Activated CD4-positive, CD25-positive, alpha-beta regulatory T cell (primary cell): ENCODE data around the gene RNU1-4.
A peak's percentile ranks its signal among the peaks of the same experiment; 100 is the strongest.
"Not testable (repeated sequence)": the region's sequence is repeated elsewhere in the genome, so short reads cannot be mapped to it uniquely, and the experiment has no call there.

Source experiments
- DNase-seq, 4 experiments: peaks; one replicate each; lab custom pipeline; 2025; lab: John Stamatoyannopoulos, UW

RNU1-4 gene

DNA sequence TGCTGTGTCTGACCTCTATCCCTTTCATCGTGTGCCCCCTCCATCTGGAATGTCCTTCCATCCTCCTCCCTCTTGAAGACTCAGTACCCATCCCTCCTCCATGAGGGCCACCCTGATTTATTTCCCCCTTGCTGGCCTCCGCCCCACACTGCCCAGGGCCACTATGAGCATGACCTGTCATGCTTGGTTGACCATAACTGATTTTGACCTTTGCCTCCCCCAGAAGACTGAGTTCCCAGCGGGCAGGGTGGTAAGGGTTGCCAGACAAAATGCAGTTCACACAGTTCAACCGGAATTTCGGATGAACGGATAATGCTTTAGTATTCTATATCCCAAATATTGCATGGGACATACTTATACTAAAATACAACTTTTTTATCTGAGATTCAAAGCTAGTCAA is 31.6 kb upstream of the RNU1-4 start:
- DNase-seq, result not testable (repeated sequence)

DNA sequence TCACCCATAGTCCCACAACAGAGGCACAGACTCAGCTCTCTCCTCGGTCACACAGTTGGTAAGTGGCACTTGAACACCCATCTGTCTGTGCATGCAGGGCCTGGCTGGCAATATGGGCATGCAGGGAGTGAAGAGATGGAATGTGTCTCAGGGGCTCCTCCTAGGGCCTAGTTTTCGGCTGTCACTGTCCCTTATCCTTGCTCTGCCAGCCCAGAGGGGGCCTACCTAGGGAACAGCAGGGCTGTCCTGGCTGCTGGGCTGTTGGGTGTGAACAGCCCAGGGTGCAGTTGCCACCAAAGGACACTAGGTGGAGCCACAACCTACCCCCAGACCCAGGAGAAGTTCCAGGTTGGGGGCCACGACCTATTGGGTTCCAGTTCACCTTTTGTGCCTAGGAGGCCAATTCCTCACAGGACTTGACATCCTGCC is 30.6 kb upstream of the RNU1-4 start:
- not testable (repeated sequence) for DNase-seq

DNA sequence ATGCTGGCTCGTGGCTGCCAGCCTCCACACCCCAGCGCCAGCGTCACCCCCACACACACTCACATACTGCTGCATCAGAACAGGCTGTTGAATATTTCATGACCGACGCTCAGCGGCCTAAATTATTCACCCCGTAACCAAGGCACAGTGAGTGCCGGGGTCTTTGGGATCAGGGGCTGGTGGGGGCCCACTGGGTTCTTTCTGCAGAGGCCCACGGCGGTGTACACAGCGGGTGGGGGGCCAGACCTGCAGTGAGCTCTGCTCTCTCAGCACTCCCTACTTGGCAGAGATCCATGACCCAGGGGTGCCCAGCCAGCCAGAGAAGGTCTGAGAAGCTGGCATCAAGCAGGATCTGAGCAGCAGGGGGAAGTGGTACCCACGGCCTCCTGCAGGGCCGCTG is 29.7 kb upstream of the RNU1-4 start:
- not testable (repeated sequence) for DNase-seq

DNA sequence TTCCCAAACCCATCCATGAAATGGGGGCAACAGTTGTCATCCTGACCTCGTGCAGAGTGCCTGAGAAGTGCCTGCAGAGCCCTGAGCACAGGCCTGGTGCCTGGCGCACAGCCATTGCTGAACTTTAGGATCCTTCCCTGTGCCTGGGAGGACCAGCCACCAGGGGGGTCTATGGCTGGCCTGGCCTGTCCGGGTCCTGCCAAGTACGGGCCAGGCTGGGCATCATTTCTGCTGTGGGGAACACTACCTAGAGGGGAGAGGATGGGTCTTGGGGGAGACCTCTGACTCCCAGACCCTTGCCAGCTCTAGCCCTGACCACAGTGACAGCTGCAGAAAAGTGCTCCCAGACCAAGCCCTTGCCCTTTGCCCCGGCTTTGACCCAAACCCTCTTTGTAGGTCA is 28.2 kb upstream of the RNU1-4 start:
- not testable (repeated sequence) for DNase-seq

DNA sequence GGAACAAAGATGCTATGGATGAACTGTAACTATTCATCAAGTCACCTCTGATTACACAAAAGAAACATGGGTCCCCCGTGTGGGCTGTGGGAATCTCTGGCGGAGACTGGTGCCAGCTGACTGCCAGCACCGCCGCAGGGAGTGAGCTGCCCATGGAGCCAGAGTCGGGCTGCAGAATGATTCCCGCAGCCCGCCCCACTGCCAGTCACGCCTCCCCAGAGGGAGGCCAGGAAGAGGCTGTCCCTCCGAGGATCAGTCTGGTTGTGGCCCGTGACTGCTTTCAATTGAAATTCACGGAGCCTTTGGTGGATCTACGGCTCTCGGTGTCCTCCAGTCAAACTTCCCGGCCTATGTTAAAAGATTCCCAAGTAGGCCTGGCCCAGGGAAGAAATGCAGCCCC is 27.7 kb upstream of the RNU1-4 start:
- not testable (repeated sequence) for DNase-seq

DNA sequence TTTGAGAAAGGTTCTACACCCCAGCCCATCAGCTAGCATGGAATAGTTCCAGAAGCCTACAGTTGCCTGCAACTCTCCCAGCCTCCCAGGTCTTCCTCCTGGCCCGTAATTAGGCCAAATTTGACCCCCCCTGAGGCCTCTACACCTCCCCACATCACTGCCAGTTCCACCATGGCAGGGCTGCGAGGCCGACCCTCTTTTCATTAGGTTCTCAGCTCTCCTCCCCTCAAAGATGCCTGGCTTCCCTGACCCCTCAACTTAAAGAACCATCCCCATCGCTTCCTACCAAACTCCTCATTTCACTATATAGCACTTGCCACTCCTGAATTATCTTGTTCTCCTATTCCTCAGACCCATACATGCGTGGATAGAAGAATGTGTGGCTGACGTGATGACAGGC is 27.3 kb upstream of the RNU1-4 start:
- DNase-seq, result not testable (repeated sequence)

DNA sequence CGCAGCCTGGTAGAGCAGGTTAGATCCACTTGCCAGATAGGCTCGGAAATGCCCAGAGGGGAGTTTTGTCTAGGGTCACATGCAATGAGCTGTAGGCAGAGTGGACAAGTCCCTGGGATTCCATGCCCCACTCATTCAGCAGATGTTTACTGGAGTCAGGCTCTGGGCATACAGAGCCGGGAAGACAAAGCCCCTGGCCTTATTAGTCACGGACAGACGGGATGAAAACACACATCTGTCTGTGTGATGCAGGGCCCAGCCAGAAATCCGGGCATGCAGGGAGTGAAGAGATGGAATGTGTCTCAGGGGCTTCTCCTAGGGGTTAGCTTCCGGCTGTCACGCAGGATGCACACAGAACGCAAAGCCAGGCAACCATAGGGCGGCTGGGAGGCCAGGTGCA is 26.8 kb upstream of the RNU1-4 start:
- DNase-seq, result not testable (repeated sequence)

DNA sequence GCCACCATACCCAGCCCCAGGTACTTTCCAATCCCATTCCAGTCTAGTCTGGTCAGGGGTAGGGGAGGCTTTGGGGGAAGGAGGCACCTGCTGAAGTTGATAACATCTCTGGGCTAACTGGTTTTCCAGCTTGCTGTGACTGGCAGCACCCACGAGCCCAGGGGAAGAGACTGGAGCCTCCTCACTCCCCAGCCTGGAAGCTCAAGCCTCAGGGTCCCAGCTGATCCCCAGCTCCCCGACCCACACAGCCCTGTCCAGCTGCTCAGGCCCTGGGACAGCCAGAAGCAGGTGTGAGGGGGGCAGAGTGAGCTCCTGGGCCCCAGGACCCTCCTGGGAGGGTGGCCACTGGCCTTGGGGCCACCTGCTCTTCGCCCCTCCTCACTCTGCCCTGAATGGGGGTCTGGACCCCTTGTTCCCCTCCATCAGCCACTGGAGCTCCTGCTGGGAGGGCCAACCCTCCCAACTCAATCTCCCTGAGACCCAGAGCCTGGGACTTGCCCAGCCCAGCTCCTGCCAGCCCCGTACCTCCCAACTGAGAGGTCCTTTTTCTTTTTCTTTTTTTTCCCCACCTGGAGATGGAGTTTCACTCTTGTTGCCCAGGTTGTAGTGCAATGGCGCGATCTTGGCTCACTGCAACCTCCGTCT is 23.5 kb upstream of the RNU1-4 start:
- DNase-seq, result no peak

DNA sequence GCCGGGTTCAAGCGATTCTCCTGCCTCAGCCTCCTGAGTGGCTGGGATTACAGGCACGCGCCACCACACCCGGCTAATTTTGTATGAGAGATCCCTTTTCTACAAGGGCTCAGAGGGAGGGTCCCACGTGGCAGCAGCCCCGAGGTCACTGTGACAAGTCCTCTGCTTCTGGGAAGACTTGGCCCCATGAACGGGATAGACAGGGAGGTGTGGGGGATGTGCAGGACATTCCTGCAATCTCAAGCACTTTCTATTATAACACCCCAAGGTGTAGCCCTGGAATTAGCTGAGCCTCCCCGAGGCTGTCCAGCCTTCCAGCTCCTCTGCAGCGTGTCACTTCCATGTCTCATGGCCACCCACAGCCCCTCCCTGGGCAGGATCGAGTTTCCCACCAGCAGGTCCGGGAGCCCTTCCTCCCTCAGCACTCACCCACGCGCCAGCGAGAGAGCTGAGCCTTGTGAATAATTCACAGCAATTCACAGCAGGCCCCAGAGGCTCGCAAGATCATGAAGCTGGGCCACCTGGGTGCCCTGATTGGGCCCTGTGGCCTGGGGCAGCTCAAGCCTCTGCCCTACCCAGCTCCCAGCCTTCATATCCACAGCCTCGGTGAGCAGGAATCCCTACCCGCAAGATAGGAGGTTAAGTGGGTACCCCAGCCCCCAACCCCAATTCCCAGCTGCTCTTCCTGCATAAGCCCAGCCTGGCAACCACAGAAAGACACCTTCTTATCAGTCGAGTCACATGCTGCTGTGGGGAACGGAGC is 22.8 kb upstream of the RNU1-4 start:
- DNase-seq, result no peak

DNA sequence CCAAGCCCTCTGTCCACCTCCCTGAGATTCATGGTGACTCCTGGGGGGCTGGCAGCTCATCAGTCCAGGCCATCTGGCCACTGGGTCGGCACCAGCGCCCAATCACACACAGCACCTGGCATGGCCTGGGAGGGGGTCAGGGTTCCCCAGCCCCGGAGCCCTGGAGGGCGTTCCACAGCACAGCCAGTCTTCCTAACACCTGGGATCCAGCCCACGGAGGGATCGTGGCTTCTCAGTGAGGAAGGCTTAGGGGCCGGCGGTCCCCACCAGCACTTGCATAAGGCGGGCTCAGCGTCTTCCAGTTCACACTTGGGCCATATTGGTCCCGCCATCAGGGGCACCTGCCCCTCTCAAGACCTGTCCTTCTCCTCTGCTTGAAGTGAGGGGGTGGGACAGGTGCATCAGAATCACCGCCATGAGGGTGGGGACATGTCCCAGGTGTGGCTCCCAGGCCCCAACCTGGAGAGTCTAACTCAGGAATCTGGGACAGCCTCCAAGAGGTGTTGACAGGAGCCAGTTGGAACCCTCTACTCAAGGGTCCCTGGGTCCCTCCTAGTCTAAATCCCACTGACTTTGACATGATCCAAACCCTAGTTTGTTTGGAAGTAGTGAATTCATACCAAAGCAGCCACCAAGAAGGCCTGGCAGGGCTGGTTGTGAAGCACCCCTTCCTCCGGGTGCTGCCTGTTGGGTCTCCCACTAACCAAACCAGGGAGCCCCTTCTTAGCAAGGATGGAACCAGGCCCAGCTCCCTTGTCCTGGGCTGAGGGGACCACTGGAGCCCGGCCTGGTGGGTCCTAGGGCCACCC is 22.0 kb upstream of the RNU1-4 start:
- not testable (repeated sequence) for DNase-seq

DNA sequence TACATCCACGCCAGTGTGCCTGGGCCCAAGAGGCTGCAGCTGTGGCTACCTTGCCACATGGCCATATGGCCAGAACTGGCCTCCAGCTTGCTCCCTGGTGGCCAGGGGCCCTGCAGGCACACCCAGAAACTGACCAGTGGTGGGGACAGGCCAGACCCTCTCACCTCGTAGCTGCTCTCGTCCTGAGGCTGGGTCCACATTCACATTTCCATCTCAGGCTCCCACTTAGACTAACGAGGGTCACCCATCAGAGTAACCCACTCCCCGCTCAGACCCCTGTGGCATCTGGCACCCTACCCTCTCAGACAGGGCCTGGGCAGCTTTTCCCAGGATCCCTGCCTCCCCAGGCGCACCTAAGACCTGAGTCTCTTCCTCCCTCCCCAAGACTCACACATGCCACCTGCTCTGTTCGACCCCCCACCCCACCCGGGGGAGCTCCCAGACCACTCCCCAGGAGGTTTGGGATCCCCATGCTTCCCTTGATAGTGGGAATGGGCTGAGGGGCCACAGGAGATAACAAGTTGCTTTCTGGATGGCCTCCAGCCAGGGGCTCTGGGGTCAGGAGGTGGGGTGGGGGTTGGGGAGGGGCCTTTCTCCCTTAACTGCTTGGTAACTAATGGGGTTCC is 21.3 kb upstream of the RNU1-4 start:
- DNase-seq, result no peak

DNA sequence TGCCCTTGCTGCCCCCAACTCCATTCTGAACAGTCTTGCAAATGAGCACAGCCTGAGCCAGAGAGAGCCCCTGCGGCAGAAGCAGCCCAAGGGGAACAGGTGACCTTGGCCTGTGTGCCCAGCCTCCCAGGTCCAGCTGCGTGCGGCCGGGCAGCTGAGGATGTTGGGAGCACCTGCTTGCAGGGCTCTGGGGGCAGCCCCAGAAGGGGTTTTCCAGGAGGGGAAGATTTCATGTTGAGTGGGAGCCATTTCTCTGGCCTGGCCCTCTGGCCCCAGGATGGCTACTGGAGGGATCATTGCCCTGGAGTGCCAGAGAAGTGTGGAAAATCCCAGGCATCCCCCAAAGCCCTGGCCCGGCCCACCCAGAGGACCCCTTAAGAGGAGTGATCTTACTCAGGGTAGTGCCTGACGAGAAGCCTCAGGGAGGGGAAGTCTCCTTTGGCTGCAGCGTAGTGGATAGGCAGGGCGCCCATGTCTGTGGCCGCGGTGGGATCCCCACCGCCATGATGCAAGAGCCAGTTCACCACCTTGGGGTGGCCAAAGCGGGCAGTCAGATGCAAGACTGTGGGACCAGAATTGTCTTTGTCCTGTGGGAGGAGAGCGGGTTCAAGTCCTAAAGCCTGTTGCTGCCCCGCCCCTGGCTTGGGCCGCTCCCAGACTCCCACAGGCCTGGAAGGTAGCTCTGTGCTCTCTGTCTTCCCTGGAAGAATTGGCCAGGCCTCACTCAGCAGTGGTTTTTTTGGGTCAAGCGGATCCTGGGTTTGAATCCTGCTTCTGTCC is 20.6 kb upstream of the RNU1-4 start:
- no peak for DNase-seq

DNA sequence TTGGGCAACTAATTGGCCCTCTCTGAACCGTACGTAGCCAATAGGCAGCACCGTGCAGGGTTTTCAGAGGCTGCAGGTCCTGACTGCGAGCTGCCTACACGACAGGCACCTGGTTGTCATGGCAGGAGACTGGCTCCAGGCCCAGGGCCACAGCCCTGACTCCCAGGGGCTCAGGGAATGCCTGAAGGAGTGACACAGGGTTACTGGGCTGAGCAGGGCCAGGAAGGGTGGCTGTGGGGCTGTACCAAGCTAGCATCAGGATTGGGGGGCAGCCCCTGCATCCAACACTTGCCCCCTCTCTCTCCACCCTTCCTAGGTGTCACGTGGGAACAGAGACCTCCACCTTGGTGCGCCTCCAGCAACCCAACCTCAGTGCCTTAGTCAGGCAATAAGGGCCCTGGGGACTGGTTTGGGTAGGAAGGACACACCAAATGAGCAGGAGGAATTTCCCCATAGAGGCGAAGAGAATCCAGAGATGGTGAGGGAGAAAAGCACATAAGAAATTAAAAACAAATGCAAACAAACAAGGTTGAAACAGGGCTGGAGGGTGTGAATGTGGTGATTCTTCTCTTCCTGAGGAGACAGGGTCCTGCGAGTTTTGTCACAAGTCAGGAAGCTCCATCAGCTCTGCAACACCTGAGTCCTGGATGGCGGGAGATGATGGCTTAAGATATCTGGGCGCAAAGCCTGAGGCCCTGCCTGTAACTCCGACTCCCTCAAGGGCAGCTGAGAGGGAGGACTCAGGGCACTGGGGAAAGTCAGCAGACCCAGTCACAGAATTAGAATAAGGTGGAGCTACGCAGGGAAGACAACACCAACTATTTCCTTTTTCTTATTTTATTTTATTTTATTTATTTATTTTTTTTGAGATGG is 19.7 kb upstream of the RNU1-4 start:
- no peak for DNase-seq

DNA sequence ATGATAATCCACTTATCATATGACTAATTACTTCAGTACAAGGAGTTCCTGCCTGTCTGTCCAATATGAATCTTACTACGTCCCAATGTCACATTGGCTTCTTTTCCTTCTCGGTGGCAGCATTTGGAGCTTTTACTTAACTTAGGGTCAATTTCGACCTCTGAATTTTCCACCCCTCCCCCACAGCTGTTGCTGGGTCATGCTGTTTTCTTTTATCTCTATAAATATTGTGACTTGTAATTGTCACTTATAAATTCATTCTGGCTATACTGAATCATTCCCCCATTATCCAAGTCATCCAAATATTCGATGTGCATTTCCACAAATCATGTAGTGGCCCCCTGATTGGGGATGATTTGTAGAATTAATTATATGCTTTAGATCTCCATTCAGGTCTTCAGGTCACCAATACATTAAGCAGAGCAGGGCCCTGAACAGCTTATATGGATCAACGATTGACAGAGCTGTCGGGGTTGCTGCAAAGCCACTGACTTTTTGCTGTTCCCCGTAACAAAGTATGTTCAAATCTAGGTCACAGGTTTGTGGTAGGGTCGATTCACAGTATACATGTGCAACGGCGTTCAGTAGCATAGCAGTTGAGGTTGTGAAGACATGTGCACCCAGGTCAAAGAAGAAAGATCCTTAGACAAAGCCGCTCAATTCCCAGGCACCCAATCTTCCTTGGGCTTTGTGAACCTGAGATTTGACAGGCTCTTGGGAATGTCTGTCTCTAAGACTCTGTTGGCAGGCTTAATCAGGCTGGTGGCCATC is 18.3 kb upstream of the RNU1-4 start:
- DNase-seq, result no peak

DNA sequence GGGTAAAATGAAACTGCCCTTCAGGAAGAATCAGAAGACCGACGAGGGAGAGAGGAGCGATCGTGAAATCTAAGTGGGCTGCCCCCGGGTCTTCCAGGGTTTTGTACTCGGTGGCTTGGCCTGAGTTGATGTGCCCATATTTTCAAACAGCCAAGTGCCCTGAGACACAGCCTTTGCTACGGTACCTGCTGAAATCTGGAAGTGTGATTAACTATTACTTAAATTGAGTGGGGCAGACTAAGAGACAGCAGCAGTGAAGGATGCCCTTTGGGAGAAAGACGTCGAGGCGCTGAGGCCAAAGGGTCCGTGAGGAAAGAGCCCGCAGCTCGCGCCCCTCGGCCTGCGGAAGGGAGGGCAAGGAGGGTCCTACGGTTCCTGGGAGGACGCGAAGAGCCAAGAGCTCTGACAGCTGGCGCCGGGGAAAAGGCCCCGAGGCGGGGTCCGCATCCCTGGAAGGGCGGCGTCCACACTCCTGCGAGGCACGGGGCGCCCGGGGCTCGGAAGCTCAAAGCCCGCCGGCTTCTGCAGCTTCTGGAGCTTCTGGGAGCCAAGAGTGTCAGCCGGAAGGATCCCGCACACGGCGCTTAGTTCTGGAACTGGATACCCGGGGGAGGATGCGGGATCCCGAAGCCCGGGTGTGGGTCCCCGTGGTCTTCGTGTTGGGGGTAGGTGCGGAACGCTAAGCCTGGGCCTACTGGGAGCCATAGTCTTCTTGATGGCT is 15.4 kb upstream of the RNU1-4 start:
- no peak for DNase-seq

DNA sequence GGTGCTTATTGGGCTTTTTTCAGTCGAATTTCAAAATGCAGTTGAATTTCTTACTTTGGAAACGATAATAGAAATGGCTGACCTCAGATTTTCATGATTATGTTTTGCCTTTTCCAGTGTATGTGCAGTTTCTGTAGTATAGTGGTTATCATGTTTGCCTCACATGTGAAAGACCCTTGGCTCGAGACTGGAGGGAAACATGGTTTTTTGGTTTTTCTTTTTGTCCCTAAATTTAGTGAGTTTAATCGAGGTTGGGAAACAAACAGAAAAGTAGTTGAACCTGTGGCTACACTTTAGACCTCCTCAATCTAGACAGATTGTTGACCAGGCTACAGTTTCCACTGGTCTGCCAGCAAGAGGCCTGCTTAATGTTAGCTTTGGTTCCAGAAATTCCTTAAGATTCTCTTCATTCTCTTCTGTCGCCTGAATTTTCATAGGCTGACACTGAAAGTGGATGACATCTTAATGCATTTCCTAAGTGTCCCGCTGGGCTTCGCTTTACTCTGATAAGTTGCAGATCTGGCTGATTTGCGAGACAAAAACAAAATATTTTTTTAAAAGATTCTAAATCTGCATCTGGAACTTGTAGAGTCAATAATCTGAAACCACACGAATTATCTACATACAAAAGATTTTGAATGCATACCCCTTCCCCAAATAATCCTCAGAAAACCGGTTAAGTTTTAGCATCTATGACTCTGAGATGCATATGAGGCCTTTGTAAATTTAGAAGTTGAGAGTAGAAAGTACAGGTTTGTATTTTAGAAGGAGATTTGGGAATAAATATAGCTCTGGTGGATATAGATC is 14.7 kb upstream of the RNU1-4 start:
- not testable (repeated sequence) for DNase-seq

DNA sequence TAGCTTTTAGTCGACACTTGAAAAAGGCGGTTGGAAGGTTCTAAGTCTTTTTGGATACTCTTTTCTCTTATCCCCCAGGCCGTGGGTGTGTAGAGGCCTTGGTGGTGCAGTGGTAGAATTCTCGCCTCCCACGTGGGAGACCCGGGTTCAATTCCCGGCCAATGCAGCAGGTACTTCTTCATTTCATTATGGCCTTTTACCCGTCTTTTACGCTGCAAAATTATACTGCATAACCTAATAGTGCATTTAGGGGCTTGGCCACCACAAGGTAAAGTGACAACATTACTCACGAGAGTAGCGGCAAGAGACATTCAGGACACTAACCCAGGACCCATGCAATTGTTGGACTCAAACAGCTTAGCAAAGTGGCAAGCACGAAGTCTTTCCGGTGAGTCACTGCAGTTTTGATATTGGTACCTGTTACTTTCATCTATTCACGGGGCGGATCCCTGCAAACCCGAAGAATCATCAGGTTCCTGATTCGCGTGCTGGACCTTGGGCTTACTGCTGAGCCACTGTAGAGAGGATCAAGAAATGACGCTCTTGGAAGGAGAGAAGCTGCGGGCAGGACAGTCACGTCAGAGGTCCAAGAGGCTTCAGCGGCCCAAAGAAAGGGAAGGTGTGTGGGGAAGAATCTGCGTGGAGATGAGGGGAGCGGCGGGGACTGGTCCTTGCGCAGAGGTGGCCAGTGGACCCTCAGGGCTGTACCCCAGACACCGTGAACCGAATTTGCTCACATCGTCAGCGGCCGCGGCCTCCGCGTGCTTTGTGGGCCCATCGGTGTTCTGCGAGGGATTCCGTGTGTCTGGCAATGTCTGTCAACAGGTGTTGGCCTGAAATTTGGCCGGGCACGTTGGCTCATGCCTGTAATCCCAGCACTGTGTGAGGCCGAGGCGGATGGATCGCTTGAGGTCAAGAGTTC is 12.9 kb upstream of the RNU1-4 start:
- DNase-seq, result peak in 2 of 4 experiments; percentile 22 to 40
